HL-60 (cell line): ENCODE results near the gene KDM3B.

Source experiments
- DNase-seq, 2 experiments: peaks; one replicate each; pipeline ENCODE4 v3.0.0-alpha.2; 2010 to 2020; ENCODE audit warnings: low read depth in 1 of 2, low spot score in 1 of 2
- H3K27ac ChIP-seq: fragments of 250-450 bp; sonication (Bioruptor Pico); replicated peaks from 2 replicates; pipeline ENCODE4 v1.5.1; 2020; ENCODE audit warnings: mild to moderate bottlenecking, moderate library complexity
- H3K27me3 ChIP-seq: fragments of 250-450 bp; sonication (Bioruptor Pico); 2 replicates; pipeline ENCODE4 v1.5.1; 2021; ENCODE audit warnings: mild to moderate bottlenecking, moderate library complexity; ENCODE audit not compliant: insufficient read depth, poor library complexity, severe bottlenecking
- H3K4me3 ChIP-seq: replicated peaks from 2 replicates; pipeline ENCODE4 v1.5.1; 2011; ENCODE audit warnings: mild to moderate bottlenecking, control low read depth, low read length; ENCODE audit not compliant: insufficient read depth
- CTCF ChIP-seq: IDR thresholded peaks from one replicate; pipeline ENCODE4 v1.5.1; 2011; ENCODE audit warnings: low read length, control low read depth, inconsistent platforms; ENCODE audit not compliant: insufficient read depth
- GABPA ChIP-seq: IDR thresholded peaks from 2 replicates; pipeline ENCODE4 v1.6.1; 2012; ENCODE audit warnings: low read depth
- POLR2AphosphoS5 ChIP-seq: IDR thresholded peaks from 2 replicates; pipeline ENCODE4 v1.6.1; 2012; ENCODE audit warnings: low read depth
- SPI1 ChIP-seq: IDR thresholded peaks from 2 replicates; pipeline ENCODE4 v1.6.1; 2012; ENCODE audit warnings: low read depth, mild to moderate bottlenecking, borderline replicate concordance
- TF ChIP-seq, protein P1 (sequence below): IDR thresholded peaks from 2 replicates; pipeline ENCODE4 v1.6.1; 2012; ENCODE audit warnings: low read depth; ENCODE audit not compliant: insufficient replicate concordance

Gene KDM3B

DNA sequence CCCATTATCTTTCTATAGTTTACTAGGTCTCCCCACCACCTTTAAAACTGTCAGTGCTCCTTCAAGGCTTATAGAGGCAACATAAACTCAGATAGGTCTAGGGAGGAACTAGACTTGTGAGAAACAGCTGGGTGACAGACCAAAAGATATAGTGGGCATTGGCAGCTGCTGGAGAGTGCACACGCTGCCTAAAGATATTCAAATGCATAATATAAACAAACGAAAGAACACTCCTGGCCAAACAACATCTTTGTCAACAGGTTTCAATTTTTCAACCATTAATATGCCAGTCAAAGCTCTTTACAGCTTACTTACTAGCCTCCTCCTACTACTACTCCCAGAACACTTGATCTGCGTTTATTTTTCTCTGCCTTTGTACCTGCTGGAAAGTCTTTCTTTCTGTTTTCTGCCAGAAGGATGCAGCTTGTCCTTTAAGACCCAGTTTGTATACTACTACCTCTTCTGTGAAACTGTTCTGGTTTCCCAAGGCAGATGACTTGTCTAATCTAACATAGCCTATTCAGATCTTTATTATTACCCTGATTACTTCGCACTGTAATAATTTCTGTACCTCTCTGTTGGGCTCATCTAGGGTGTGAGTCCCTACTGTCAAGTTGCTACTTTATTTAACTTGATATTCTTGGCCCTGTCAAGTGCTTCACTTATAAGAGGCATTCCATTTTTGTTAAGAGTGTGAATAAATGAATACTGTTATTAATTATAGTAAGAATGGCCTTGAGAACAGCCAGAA, 14.3 kb downstream of the KDM3B start:
- Histone ChIP-seq H3K4me3 (no peak overlapping the region), H3K27ac (no peak overlapping the region), H3K27me3 (no peaks in the 10 kb centered on the region)
- DNase-seq = no peak
- TF ChIP-seq SPI1 (no peak), CTCF (no peak), GABPA (no peak), POLR2AphosphoS5 (no peak)
- TF ChIP-seq, protein P1, sequence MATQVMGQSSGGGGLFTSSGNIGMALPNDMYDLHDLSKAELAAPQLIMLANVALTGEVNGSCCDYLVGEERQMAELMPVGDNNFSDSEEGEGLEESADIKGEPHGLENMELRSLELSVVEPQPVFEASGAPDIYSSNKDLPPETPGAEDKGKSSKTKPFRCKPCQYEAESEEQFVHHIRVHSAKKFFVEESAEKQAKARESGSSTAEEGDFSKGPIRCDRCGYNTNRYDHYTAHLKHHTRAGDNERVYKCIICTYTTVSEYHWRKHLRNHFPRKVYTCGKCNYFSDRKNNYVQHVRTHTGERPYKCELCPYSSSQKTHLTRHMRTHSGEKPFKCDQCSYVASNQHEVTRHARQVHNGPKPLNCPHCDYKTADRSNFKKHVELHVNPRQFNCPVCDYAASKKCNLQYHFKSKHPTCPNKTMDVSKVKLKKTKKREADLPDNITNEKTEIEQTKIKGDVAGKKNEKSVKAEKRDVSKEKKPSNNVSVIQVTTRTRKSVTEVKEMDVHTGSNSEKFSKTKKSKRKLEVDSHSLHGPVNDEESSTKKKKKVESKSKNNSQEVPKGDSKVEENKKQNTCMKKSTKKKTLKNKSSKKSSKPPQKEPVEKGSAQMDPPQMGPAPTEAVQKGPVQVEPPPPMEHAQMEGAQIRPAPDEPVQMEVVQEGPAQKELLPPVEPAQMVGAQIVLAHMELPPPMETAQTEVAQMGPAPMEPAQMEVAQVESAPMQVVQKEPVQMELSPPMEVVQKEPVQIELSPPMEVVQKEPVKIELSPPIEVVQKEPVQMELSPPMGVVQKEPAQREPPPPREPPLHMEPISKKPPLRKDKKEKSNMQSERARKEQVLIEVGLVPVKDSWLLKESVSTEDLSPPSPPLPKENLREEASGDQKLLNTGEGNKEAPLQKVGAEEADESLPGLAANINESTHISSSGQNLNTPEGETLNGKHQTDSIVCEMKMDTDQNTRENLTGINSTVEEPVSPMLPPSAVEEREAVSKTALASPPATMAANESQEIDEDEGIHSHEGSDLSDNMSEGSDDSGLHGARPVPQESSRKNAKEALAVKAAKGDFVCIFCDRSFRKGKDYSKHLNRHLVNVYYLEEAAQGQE = no peak

- DNase-seq = peak in 1 of 2 experiments; percentile 10
- H3K27ac ChIP-seq = peak overlapping the region; percentile 59
- TF ChIP-seq POLR2AphosphoS5 (no peak), SPI1 (peak; percentile 43; the same call in 1 of the 2 replicates)
Observed at GRCh38 chr5:138369261-138369660, 16.8 kb downstream of the KDM3B start.

GRCh38 chr5:138369706-138370105, 17.2 kb downstream of the KDM3B start:
- no peaks in the 10 kb centered on the region for H3K27me3 ChIP-seq
- peak overlapping the region; percentile 59 for H3K27ac ChIP-seq
- no peak overlapping the region for H3K4me3 ChIP-seq
- DNase-seq = peak in 1 of 2 experiments; percentile 35
- TF ChIP-seq, protein P1 = no peak
- TF ChIP-seq GABPA (no peak), SPI1 (peak; percentile 26; the same call in 1 of the 2 replicates), POLR2AphosphoS5 (no peak), CTCF (no peak)

More at GRCh38 chr5:138369261-138369660, 16.8 kb downstream of the KDM3B start:
- H3K4me3 ChIP-seq = no peak overlapping the region
- H3K27me3 ChIP-seq = no peaks in the 10 kb centered on the region

- Histone ChIP-seq H3K27ac (peak overlapping the region; percentile 59; the same call in 1 of the 2 replicates), H3K27me3 (no peaks in the 10 kb centered on the region), H3K4me3 (no peak overlapping the region)
- DNase-seq = no peak
- no peak for TF ChIP-seq POLR2AphosphoS5
- no peak for TF ChIP-seq SPI1
- no peak for TF ChIP-seq GABPA
Observed at GRCh38 chr5:138370537-138370936, 18.1 kb downstream of the KDM3B start.
